ENCODE results near the gene KDM4B. TPM values are rescaled to one million over a fixed set of nuclear protein-coding genes. Genes with fewer than 3 reads are reported as not detected.

The KDM4B gene
- total and polyA plus RNA-seq, 4 donors, result 3.2 to 19.7 (median 12.9) TPM

GRCh38 chr19:5097331-5097930, 128.5 kb downstream of the KDM4B start (continued):
- TF ChIP-seq, protein P1, sequence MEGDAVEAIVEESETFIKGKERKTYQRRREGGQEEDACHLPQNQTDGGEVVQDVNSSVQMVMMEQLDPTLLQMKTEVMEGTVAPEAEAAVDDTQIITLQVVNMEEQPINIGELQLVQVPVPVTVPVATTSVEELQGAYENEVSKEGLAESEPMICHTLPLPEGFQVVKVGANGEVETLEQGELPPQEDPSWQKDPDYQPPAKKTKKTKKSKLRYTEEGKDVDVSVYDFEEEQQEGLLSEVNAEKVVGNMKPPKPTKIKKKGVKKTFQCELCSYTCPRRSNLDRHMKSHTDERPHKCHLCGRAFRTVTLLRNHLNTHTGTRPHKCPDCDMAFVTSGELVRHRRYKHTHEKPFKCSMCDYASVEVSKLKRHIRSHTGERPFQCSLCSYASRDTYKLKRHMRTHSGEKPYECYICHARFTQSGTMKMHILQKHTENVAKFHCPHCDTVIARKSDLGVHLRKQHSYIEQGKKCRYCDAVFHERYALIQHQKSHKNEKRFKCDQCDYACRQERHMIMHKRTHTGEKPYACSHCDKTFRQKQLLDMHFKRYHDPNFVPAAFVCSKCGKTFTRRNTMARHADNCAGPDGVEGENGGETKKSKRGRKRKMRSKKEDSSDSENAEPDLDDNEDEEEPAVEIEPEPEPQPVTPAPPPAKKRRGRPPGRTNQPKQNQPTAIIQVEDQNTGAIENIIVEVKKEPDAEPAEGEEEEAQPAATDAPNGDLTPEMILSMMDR (IDR thresholded peaks at IDR 0.05; ENCODE audit: low read depth, low read length, missing input control), result no peak

DNA sequence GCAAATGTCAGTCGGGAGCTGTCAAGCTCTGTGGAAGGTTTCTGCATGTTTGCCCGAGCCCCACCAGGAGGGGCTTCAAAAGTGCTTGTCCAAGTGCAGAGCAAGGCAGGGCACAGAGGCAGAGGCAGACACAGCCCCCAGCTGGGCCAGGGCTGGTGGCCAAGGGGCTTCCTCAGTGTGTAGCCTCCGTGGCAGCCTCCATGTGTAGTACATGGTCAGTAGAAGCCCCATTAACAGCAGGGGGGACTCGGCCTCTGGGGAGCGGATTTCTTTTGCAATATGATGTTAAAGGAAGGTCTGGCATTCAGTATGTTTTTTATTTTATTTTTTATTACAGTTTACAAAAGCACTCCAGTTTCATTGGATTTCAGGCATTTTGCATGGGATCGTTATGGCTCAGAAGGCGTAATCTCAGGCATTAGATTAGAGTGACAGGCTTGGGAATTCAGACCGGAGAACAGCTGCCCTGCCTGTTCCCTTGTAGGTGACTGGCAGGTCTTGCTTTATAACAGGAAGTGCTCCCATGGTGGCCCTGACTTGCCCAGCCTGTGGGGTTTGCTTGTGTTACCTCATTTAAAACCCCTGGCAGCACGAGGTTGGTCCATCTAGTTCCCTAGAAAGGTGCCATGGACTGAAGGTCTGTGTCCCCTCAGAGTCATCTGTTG, 129.2 kb downstream of the KDM4B start:
- 97% methylated on average over 9 of the region's 9 CpGs for WGBS
- Histone ChIP-seq H3K27ac (ENCODE audit: low read depth in 1 of 2, low read length in 2 of 2) (no peak overlapping the region), H3K4me1 (ENCODE audit: control insufficient read depth in 4 of 4, insufficient read depth in 4 of 4, low read length in 3 of 4) (peaks cover 0 to 11% (median 5%) of the 10 kb centered on the region in 4 donors), H3K9me3 (ENCODE audit: control insufficient read depth in 4 of 4, low read length in 3 of 4) (peaks cover 1 to 23% (median 14%) of the 10 kb centered on the region in 4 donors), H3K4me3 (ENCODE audit: low read depth in 1 of 3, low read length in 3 of 3) (no peak overlapping the region), H3K27me3 (ENCODE audit: control insufficient read depth in 4 of 4, insufficient read depth in 4 of 4, low read length in 3 of 4) (no peaks in the 10 kb centered on the region), H3K9ac (ENCODE audit: low read depth in 1 of 2, low read length in 2 of 2) (no peak overlapping the region), H3K36me3 (ENCODE audit: control insufficient read depth in 4 of 4, insufficient read depth in 3 of 4, low read depth in 1 of 4, low read length in 3 of 4) (peaks cover 0 to 35% (median 20%) of the 10 kb centered on the region in 4 donors)
- TF ChIP-seq YY1 (IDR thresholded peaks at IDR 0.05), result no peak
- no peak for TF ChIP-seq GABPA (IDR thresholded peaks at IDR 0.05 in 1 of 2, conservative IDR thresholded peaks at IDR 0.05 in 1 of 2)
- no peak for TF ChIP-seq REST (IDR thresholded peaks at IDR 0.05)
- TF ChIP-seq HNF4G (IDR thresholded peaks at IDR 0.05), result no peak
- TF ChIP-seq TAF1 (conservative IDR thresholded peaks at IDR 0.05), result no peak
- TF ChIP-seq RAD21 (IDR thresholded peaks at IDR 0.05), result no peak
- TF ChIP-seq, protein P1 (IDR thresholded peaks at IDR 0.05; ENCODE audit: low read depth, low read length, missing input control), result no peak
- TF ChIP-seq NR2F2 (IDR thresholded peaks at IDR 0.05), result no peak
- no peak for TF ChIP-seq EGR1 (IDR thresholded peaks at IDR 0.05; ENCODE audit: low read depth in 2 of 2)
- TF ChIP-seq, protein P2, sequence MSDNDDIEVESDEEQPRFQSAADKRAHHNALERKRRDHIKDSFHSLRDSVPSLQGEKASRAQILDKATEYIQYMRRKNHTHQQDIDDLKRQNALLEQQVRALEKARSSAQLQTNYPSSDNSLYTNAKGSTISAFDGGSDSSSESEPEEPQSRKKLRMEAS (IDR thresholded peaks at IDR 0.05), result no peak
- TF ChIP-seq FOXA1 (IDR thresholded peaks at IDR 0.05), result no peak
- TF ChIP-seq HNF4A (conservative IDR thresholded peaks at IDR 0.05), result no peak
- TF ChIP-seq, protein P3, sequence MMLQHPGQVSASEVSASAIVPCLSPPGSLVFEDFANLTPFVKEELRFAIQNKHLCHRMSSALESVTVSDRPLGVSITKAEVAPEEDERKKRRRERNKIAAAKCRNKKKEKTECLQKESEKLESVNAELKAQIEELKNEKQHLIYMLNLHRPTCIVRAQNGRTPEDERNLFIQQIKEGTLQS (IDR thresholded peaks at IDR 0.05), result no peak
- TF ChIP-seq RXRA (IDR thresholded peaks at IDR 0.05), result no peak
- no peak for TF ChIP-seq ZBTB33 (IDR thresholded peaks at IDR 0.05)
- no peak for TF ChIP-seq FOXA2 (IDR thresholded peaks at IDR 0.05)
- no peak for TF ChIP-seq SP1 (IDR thresholded peaks at IDR 0.05)
- TF ChIP-seq JUND (IDR thresholded peaks at IDR 0.05), result no peak
- DNase-seq (ENCODE audit: low spot score), result no peak
